Gastrocnemius medialis (tissue), 4 donors: ENCODE results near the gene OPA1. TPM values are rescaled to one million over a fixed set of nuclear protein-coding genes. Genes with fewer than 3 reads are reported as not detected.

Source experiments
- ATAC-seq, 2 donors: fragments of 150-250 bp; one replicate each; pipeline ENCODE4 v1.9.1; 2016
- DNase-seq, 2 donors: peaks; one replicate each; pipeline ENCODE4 v3.0.0-alpha.2; 2019
- H3K27ac ChIP-seq, 4 donors: fragments of 200-600 bp; sonication (generic); 1 replicate in 1 of 4; 2 replicates in 3 of 4; pipeline ENCODE4 v1.5.1; 2016 to 2018; ENCODE audit warnings: mild to moderate bottlenecking in 2 of 4, moderate library complexity in 1 of 4
- H3K27me3 ChIP-seq, 3 donors: fragments of 200-600 bp; sonication (generic) in 2 of 3; 1 replicate in 1 of 3; 2 replicates in 2 of 3; pipeline versions ENCODE4 v1.5.1 to v1.6.0; 2016 to 2019; ENCODE audit warnings: mild to moderate bottlenecking in 1 of 3, moderate library complexity in 1 of 3
- H3K36me3 ChIP-seq, 2 donors: fragments of 200-600 bp; sonication (generic) in 1 of 2; one replicate each; pipeline ENCODE4 v1.5.1; 2017 to 2018
- H3K4me1 ChIP-seq, 2 donors: fragments of 200-600 bp; sonication (generic) in 1 of 2; one replicate each; pipeline ENCODE4 v1.5.1; 2016 to 2017; ENCODE audit warnings: mild to moderate bottlenecking in 2 of 2
- H3K4me3 ChIP-seq, 4 donors: fragments of 200-600 bp; sonication (generic) in 3 of 4; 1 replicate in 1 of 4; 2 replicates in 3 of 4; pipeline ENCODE4 v1.5.1; 2016 to 2019; ENCODE audit warnings: mild to moderate bottlenecking in 2 of 4
- H3K9me3 ChIP-seq, 3 donors: fragments of 200-600 bp; sonication (generic) in 2 of 3; 1 replicate in 1 of 3; 2 replicates in 2 of 3; pipeline ENCODE4 v1.5.1; 2016 to 2019
- POLR2A ChIP-seq, 2 donors: fragments of 450-650 bp; IDR thresholded peaks; one replicate each; pipeline ENCODE4 v1.6.1; 2017; ENCODE audit warnings: antibody characterized with exemption in 2 of 2, mild to moderate bottlenecking in 2 of 2, moderate library complexity in 2 of 2
- in situ Hi-C, 4 donors: fragments of 200-750 bp; cut with MboI; loops; one replicate each; pipeline versions ENCODE4 v1.15.0 to v1.8.0; 2017; ENCODE audit warnings: low sequenced_read_pairs in 4 of 4
- intact Hi-C: fragments of 100-400 bp; cut with DNase I; formaldehyde crosslinking; loops from one replicate; pipeline ENCODE4 v1.15.1; 2023; ENCODE audit warnings: low total_unique reads
- total RNA-seq, 4 donors: library from RNA; depleted of rRNA; stranded (reverse); fragments of >200 nt; gene quantifications; one replicate each; pipeline versions ENCODE4 v1.1.0 to v1.2.3, GENCODE V29; 2016
- TF ChIP-seq, protein P1 (sequence below), 5 experiments: fragments of 450-650 bp in 3 of 5; fragments of 200-600 bp in 2 of 5; sonication (generic) in 2 of 5; IDR thresholded peaks in 4 of 5; conservative IDR thresholded peaks in 1 of 5; 1 replicate in 4 of 5; 2 replicates in 1 of 5; pipeline ENCODE4 v1.5.1; 2016 to 2019; ENCODE audit warnings: antibody characterized with exemption in 5 of 5, mild to moderate bottlenecking in 3 of 5, moderate library complexity in 3 of 5

The OPA1 gene
- total RNA-seq, 4 donors from 2014 or later: 59.8 to 78.2 (median 72.2) TPM

- in situ Hi-C loops: no loop called here
- no peaks in the 10 kb centered on the region for H3K4me1 ChIP-seq
- H3K27ac ChIP-seq: no peak overlapping the region
- H3K27me3 ChIP-seq: no peaks in the 10 kb centered on the region
- no peak for TF ChIP-seq POLR2A (IDR thresholded peaks at IDR 0.05)
- TF ChIP-seq, protein P1, sequence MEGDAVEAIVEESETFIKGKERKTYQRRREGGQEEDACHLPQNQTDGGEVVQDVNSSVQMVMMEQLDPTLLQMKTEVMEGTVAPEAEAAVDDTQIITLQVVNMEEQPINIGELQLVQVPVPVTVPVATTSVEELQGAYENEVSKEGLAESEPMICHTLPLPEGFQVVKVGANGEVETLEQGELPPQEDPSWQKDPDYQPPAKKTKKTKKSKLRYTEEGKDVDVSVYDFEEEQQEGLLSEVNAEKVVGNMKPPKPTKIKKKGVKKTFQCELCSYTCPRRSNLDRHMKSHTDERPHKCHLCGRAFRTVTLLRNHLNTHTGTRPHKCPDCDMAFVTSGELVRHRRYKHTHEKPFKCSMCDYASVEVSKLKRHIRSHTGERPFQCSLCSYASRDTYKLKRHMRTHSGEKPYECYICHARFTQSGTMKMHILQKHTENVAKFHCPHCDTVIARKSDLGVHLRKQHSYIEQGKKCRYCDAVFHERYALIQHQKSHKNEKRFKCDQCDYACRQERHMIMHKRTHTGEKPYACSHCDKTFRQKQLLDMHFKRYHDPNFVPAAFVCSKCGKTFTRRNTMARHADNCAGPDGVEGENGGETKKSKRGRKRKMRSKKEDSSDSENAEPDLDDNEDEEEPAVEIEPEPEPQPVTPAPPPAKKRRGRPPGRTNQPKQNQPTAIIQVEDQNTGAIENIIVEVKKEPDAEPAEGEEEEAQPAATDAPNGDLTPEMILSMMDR (IDR thresholded peaks at IDR 0.05 in 4 of 5, conservative IDR thresholded peaks at IDR 0.05 in 1 of 5): no peak
- H3K9me3 ChIP-seq: no peaks in the 10 kb centered on the region
- DNase-seq (no peak), ATAC-seq (no peak)
- intact Hi-C loops: no loop called here
- peaks cover 0 to 23% of the 10 kb centered on the region in 2 donors for H3K36me3 ChIP-seq
- no peak overlapping the region for H3K4me3 ChIP-seq
Observed at GRCh38 chr3:193688834-193689714, 96.1 kb downstream of the OPA1 start.

- TF ChIP-seq, protein P1 (IDR thresholded peaks at IDR 0.05 in 4 of 5, conservative IDR thresholded peaks at IDR 0.05 in 1 of 5): no peak
- no peak for TF ChIP-seq POLR2A (IDR thresholded peaks at IDR 0.05)
- H3K4me3 ChIP-seq: no peak overlapping the region
- in situ Hi-C loops: no loop called here
- H3K27ac ChIP-seq: no peak overlapping the region
- no peaks in the 10 kb centered on the region for H3K9me3 ChIP-seq
- no peaks in the 10 kb centered on the region for H3K27me3 ChIP-seq
- ATAC-seq (no peak), DNase-seq (no peak)
- intact Hi-C loops: no loop called here
- peaks cover 0 to 45% of the 10 kb centered on the region in 2 donors for H3K36me3 ChIP-seq
- no peaks in the 10 kb centered on the region for H3K4me1 ChIP-seq
Observed at GRCh38 chr3:193693774-193694173, 100.8 kb downstream of the OPA1 start.

DNA sequence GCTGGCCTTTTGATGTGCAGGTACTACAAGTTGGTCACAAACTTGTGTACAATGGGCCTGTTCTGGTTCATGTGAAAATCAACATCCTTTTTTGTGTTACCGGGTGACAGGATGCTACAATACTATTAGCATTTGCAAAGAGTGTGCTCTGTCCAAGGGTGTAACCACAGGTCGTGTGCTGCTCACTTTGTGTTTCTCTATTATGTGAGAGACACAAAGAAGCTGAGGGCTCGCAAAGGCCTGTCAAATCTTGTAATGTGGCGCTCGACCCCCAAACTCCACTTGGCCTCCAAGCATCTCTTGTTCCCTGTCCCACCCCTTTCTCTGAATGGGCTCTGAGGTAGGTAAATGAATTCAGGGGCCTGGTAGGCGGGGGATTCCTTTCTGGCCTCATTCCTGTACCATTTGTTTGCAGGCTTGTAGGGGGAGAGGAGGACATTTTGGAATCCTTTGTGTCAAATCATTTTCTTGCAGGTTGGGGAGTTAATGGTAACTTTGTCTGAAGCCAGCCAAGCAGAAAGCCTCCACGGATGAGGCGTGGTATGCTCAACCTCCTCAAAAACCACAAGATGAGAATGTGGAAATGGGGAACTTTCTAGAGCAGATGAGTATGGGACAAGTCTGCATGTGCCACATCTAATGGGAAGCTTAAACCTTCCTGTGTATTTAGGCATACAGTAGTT is 109.1 kb downstream of the OPA1 start:
- no peak overlapping the region for H3K27ac ChIP-seq
- in situ Hi-C loops: no loop called here
- ATAC-seq: no peak
- intact Hi-C loops: no loop called here
- H3K4me3 ChIP-seq: no peak overlapping the region
- TF ChIP-seq, protein P1 (IDR thresholded peaks at IDR 0.05 in 4 of 5, conservative IDR thresholded peaks at IDR 0.05 in 1 of 5): no peak
- no peak for TF ChIP-seq POLR2A (IDR thresholded peaks at IDR 0.05)
- no peaks in the 10 kb centered on the region for H3K36me3 ChIP-seq
- H3K27me3 ChIP-seq: no peaks in the 10 kb centered on the region
- DNase-seq: no peak
- H3K4me1 ChIP-seq: no peaks in the 10 kb centered on the region
- H3K9me3 ChIP-seq: no peaks in the 10 kb centered on the region

DNA sequence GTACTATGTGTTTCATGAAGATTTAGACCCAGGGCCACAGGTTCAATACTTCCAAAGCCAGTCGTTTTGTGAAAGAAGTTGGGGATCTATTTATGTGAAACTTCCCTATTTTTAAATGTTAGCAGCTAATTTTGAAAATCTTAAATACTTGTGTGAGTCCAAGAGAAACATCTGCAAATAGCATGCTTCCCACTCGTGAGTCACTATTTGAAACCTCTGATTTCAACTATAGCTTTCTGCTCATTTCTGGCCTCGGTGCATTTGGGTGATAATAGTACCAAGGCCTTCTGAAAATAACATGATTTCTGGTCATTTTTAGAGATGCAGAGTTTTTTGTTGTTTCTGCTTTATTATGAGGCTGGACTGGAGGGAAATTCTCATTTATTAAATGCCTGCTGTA is 110.0 kb downstream of the OPA1 start:
- Histone ChIP-seq H3K27me3 (no peaks in the 10 kb centered on the region), H3K36me3 (no peaks in the 10 kb centered on the region), H3K9me3 (no peaks in the 10 kb centered on the region), H3K27ac (no peak overlapping the region), H3K4me1 (no peaks in the 10 kb centered on the region), H3K4me3 (no peak overlapping the region)
- ATAC-seq (no peak), DNase-seq (no peak)
- intact Hi-C loops (no loop called here), in situ Hi-C loops (no loop called here)
- no peak for TF ChIP-seq POLR2A (IDR thresholded peaks at IDR 0.05)

GRCh38 chr3:193704431-193704830 is 111.4 kb downstream of the OPA1 start:
- intact Hi-C loops: no loop called here
- Histone ChIP-seq H3K9me3 (no peaks in the 10 kb centered on the region), H3K4me1 (peaks cover 0 to 6% of the 10 kb centered on the region in 2 donors), H3K27ac (no peak overlapping the region), H3K36me3 (no peaks in the 10 kb centered on the region), H3K27me3 (no peaks in the 10 kb centered on the region), H3K4me3 (no peak overlapping the region)
- TF ChIP-seq POLR2A (IDR thresholded peaks at IDR 0.05): no peak
- TF ChIP-seq, protein P1 (IDR thresholded peaks at IDR 0.05 in 4 of 5, conservative IDR thresholded peaks at IDR 0.05 in 1 of 5): no peak
- in situ Hi-C loops: no loop called here
- no peak for ATAC-seq
- no peak for DNase-seq
